ENCODE data around the gene CD44.

The CD44 gene

GRCh38 chr11:35178873-35179272 is 39.9 kb downstream of the CD44 start:
- TF ChIP-seq EZH2phosphoT487 (IDR thresholded peaks at IDR 0.05; ENCODE audit: borderline replicate concordance, low read length) (no peak), CTCF (IDR thresholded peaks at IDR 0.05; ENCODE audit: low read depth, low read length, poor library complexity, severe bottlenecking) (no peak)
- Histone ChIP-seq H3K79me2 (ENCODE audit: control insufficient read depth, low read length) (no peaks in the 10 kb centered on the region), H3K4me3 (ENCODE audit: low read length) (no peak overlapping the region), H3K36me3 (ENCODE audit: control insufficient read depth, low read length) (no peaks in the 10 kb centered on the region), H3K9me2 (replicated peaks; ENCODE audit: control insufficient read depth, low read length) (no peaks in the 10 kb centered on the region), H3K27me3 (ENCODE audit: control insufficient read depth, low read length) (peaks cover 8% of the 10 kb centered on the region), H3K27ac (ENCODE audit: low read depth, low read length) (no peak overlapping the region), H3K4me2 (ENCODE audit: low read length) (no peak overlapping the region), H3K4me1 (ENCODE audit: control insufficient read depth, low read length) (no peaks in the 10 kb centered on the region), H3K9me3 (ENCODE audit: control insufficient read depth, insufficient read depth, low read length) (no peaks in the 10 kb centered on the region), H4K20me1 (ENCODE audit: control insufficient read depth, insufficient read depth, low read depth, low read length) (no peaks in the 10 kb centered on the region), H3F3A (ENCODE audit: control insufficient read depth, insufficient read depth) (no peaks in the 10 kb centered on the region)

- no peaks in the 10 kb centered on the region for H3K9me3 ChIP-seq (ENCODE audit: control insufficient read depth, insufficient read depth, low read length)
- H4K20me1 ChIP-seq (ENCODE audit: control insufficient read depth, insufficient read depth, low read depth, low read length) = no peaks in the 10 kb centered on the region
- no peak overlapping the region for H3K4me2 ChIP-seq (ENCODE audit: low read length)
- TF ChIP-seq CTCF (IDR thresholded peaks at IDR 0.05; ENCODE audit: low read depth, low read length, poor library complexity, severe bottlenecking) (no peak), EZH2phosphoT487 (IDR thresholded peaks at IDR 0.05; ENCODE audit: borderline replicate concordance, low read length) (no peak)
- no peak overlapping the region for H3K27ac ChIP-seq (ENCODE audit: low read depth, low read length)
- H3K79me2 ChIP-seq (ENCODE audit: control insufficient read depth, low read length) = no peaks in the 10 kb centered on the region
- H3K36me3 ChIP-seq (ENCODE audit: control insufficient read depth, low read length) = no peaks in the 10 kb centered on the region
- H3K4me3 ChIP-seq (ENCODE audit: low read length) = no peak overlapping the region
- no peaks in the 10 kb centered on the region for H3K4me1 ChIP-seq (ENCODE audit: control insufficient read depth, low read length)
- no peaks in the 10 kb centered on the region for H3F3A ChIP-seq (ENCODE audit: control insufficient read depth, insufficient read depth)
- peaks cover 7% of the 10 kb centered on the region for H3K27me3 ChIP-seq (ENCODE audit: control insufficient read depth, low read length)
- no peaks in the 10 kb centered on the region for H3K9me2 ChIP-seq (replicated peaks; ENCODE audit: control insufficient read depth, low read length)
Measured at GRCh38 chr11:35179466-35180135, 40.6 kb downstream of the CD44 start.

- Histone ChIP-seq H3K79me2 (ENCODE audit: control insufficient read depth, low read length) (no peaks in the 10 kb centered on the region), H3F3A (ENCODE audit: control insufficient read depth, insufficient read depth) (no peaks in the 10 kb centered on the region), H3K27me3 (ENCODE audit: control insufficient read depth, low read length) (peaks cover 2% of the 10 kb centered on the region; the same call in 1 of the 2 replicates), H3K4me3 (ENCODE audit: low read length) (no peak overlapping the region), H3K9me3 (ENCODE audit: control insufficient read depth, insufficient read depth, low read length) (no peaks in the 10 kb centered on the region), H3K9me2 (replicated peaks; ENCODE audit: control insufficient read depth, low read length) (no peaks in the 10 kb centered on the region), H3K4me1 (ENCODE audit: control insufficient read depth, low read length) (no peaks in the 10 kb centered on the region), H4K20me1 (ENCODE audit: control insufficient read depth, insufficient read depth, low read depth, low read length) (no peaks in the 10 kb centered on the region), H3K36me3 (ENCODE audit: control insufficient read depth, low read length) (no peaks in the 10 kb centered on the region), H3K4me2 (ENCODE audit: low read length) (no peak overlapping the region), H3K27ac (ENCODE audit: low read depth, low read length) (no peak overlapping the region)
- no peak for TF ChIP-seq CTCF (IDR thresholded peaks at IDR 0.05; ENCODE audit: low read depth, low read length, poor library complexity, severe bottlenecking)
- TF ChIP-seq EZH2phosphoT487 (IDR thresholded peaks at IDR 0.05; ENCODE audit: borderline replicate concordance, low read length) = no peak
Measured at GRCh38 chr11:35180317-35181233, 41.6 kb downstream of the CD44 start.
